ENCODE data around the gene ARIH1.
A peak's percentile ranks its signal among the peaks of the same experiment; 100 is the strongest.
"Not testable (repeated sequence)": the region's sequence is repeated elsewhere in the genome, so short reads cannot be mapped to it uniquely, and the experiment has no call there.

ARIH1 gene

GRCh38 chr15:72473614-72474465 lies at the start of gene ARIH1:
TSS of gene ARIH1 (plus strand) at chr15:72474330. CDS start at chr15:72474640, 310 bp downstream.
- peaks cover 41% of the 10 kb centered on the region for H3K4me1 Mint-ChIP-seq (ENCODE audit: low read depth)
- H3K27me3 Mint-ChIP-seq: no peaks in the 10 kb centered on the region
- no peaks in the 10 kb centered on the region for H3K9me3 Mint-ChIP-seq
- H3K4me3 Mint-ChIP-seq: peak within 1 kb of the TSS; percentile 94
- H3K36me3 Mint-ChIP-seq (ENCODE audit: low read depth): peaks cover 44% of the 10 kb centered on the region
- peak; percentile 99 for DNase-seq
- peak within 1 kb of the TSS; percentile 98 for H3K27ac Mint-ChIP-seq

- Mint-ChIP-seq H3K27ac (no peak overlapping the region), H3K4me1 (ENCODE audit: low read depth) (no peaks in the 10 kb centered on the region), H3K4me3 (no peak overlapping the region), H3K36me3 (ENCODE audit: low read depth) (no peaks in the 10 kb centered on the region), H3K9me3 (peaks cover 18% of the 10 kb centered on the region), H3K27me3 (peaks cover 2% of the 10 kb centered on the region)
- no peak for DNase-seq
Measured at GRCh38 chr15:72426753-72427152, 47.4 kb upstream of the ARIH1 start.

- no peak for DNase-seq
- peaks cover 13% of the 10 kb centered on the region for H3K9me3 Mint-ChIP-seq
- no peak overlapping the region for H3K4me3 Mint-ChIP-seq
- no peak overlapping the region for H3K27ac Mint-ChIP-seq
- peaks cover 33% of the 10 kb centered on the region for H3K27me3 Mint-ChIP-seq
- no peaks in the 10 kb centered on the region for H3K4me1 Mint-ChIP-seq (ENCODE audit: low read depth)
- peaks cover 4% of the 10 kb centered on the region for H3K36me3 Mint-ChIP-seq (ENCODE audit: low read depth)
Measured at GRCh38 chr15:72437650-72438316, 36.3 kb upstream of the ARIH1 start.

GRCh38 chr15:72442848-72443247 lies 31.3 kb upstream of the ARIH1 start:
- not testable (repeated sequence) for H3K4me1 Mint-ChIP-seq (ENCODE audit: low read depth); H3K27ac Mint-ChIP-seq; H3K36me3 Mint-ChIP-seq (ENCODE audit: low read depth); H3K9me3 Mint-ChIP-seq; H3K4me3 Mint-ChIP-seq; DNase-seq
- peaks cover 16% of the 10 kb centered on the region for H3K27me3 Mint-ChIP-seq

GRCh38 chr15:72445426-72445825 lies 28.7 kb upstream of the ARIH1 start:
- DNase-seq: no peak
- Mint-ChIP-seq H3K4me3 (no peak overlapping the region), H3K4me1 (ENCODE audit: low read depth) (no peaks in the 10 kb centered on the region), H3K27me3 (peaks cover 13% of the 10 kb centered on the region), H3K27ac (no peak overlapping the region), H3K9me3 (no peaks in the 10 kb centered on the region), H3K36me3 (ENCODE audit: low read depth) (no peaks in the 10 kb centered on the region)

- no peak overlapping the region for H3K4me3 Mint-ChIP-seq
- no peak for DNase-seq
- no peak overlapping the region for H3K27ac Mint-ChIP-seq
- no peaks in the 10 kb centered on the region for H3K27me3 Mint-ChIP-seq
- H3K36me3 Mint-ChIP-seq (ENCODE audit: low read depth): no peaks in the 10 kb centered on the region
- H3K4me1 Mint-ChIP-seq (ENCODE audit: low read depth): no peaks in the 10 kb centered on the region
- H3K9me3 Mint-ChIP-seq: no peaks in the 10 kb centered on the region
Measured at GRCh38 chr15:72450805-72451204, 23.3 kb upstream of the ARIH1 start.

- Mint-ChIP-seq H3K4me1 (ENCODE audit: low read depth) (no peaks in the 10 kb centered on the region), H3K9me3 (no peaks in the 10 kb centered on the region), H3K27me3 (no peaks in the 10 kb centered on the region), H3K36me3 (ENCODE audit: low read depth) (no peaks in the 10 kb centered on the region), H3K4me3 (no peak overlapping the region), H3K27ac (no peak overlapping the region)
- no peak for DNase-seq
Measured at GRCh38 chr15:72451224-72451623, 22.9 kb upstream of the ARIH1 start.

- no peaks in the 10 kb centered on the region for H3K27me3 Mint-ChIP-seq
- H3K4me1 Mint-ChIP-seq (ENCODE audit: low read depth): peaks cover 4% of the 10 kb centered on the region
- H3K4me3 Mint-ChIP-seq: no peak overlapping the region
- no peak for DNase-seq
- no peaks in the 10 kb centered on the region for H3K9me3 Mint-ChIP-seq
- H3K36me3 Mint-ChIP-seq (ENCODE audit: low read depth): no peaks in the 10 kb centered on the region
- H3K27ac Mint-ChIP-seq: no peak overlapping the region
Measured at GRCh38 chr15:72456684-72457083, 17.4 kb upstream of the ARIH1 start.

- no peak for DNase-seq
- H3K27ac Mint-ChIP-seq: no peak overlapping the region
- H3K36me3 Mint-ChIP-seq (ENCODE audit: low read depth): no peaks in the 10 kb centered on the region
- peaks cover 17% of the 10 kb centered on the region for H3K4me1 Mint-ChIP-seq (ENCODE audit: low read depth)
- no peaks in the 10 kb centered on the region for H3K9me3 Mint-ChIP-seq
- H3K4me3 Mint-ChIP-seq: no peak overlapping the region
- H3K27me3 Mint-ChIP-seq: no peaks in the 10 kb centered on the region
Measured at GRCh38 chr15:72460402-72460801, 13.7 kb upstream of the ARIH1 start.

- Mint-ChIP-seq H3K4me1 (ENCODE audit: low read depth) (peaks cover 17% of the 10 kb centered on the region), H3K36me3 (ENCODE audit: low read depth) (no peaks in the 10 kb centered on the region), H3K9me3 (no peaks in the 10 kb centered on the region), H3K27ac (no peak overlapping the region), H3K4me3 (no peak overlapping the region), H3K27me3 (no peaks in the 10 kb centered on the region)
- no peak for DNase-seq
Measured at GRCh38 chr15:72463702-72464101, 10.4 kb upstream of the ARIH1 start.

GRCh38 chr15:72464251-72464650 lies 9.9 kb upstream of the ARIH1 start:
- no peak for DNase-seq
- peaks cover 17% of the 10 kb centered on the region for H3K4me1 Mint-ChIP-seq (ENCODE audit: low read depth)
- H3K27ac Mint-ChIP-seq: no peak overlapping the region
- H3K4me3 Mint-ChIP-seq: no peak overlapping the region
- H3K27me3 Mint-ChIP-seq: no peaks in the 10 kb centered on the region
- H3K9me3 Mint-ChIP-seq: no peaks in the 10 kb centered on the region
- no peaks in the 10 kb centered on the region for H3K36me3 Mint-ChIP-seq (ENCODE audit: low read depth)

GRCh38 chr15:72468103-72468502 lies 6.0 kb upstream of the ARIH1 start:
- H3K4me3 Mint-ChIP-seq: no peak overlapping the region
- no peak overlapping the region for H3K27ac Mint-ChIP-seq
- H3K36me3 Mint-ChIP-seq (ENCODE audit: low read depth): peaks cover 2% of the 10 kb centered on the region
- no peaks in the 10 kb centered on the region for H3K27me3 Mint-ChIP-seq
- peaks cover 12% of the 10 kb centered on the region for H3K4me1 Mint-ChIP-seq (ENCODE audit: low read depth)
- H3K9me3 Mint-ChIP-seq: no peaks in the 10 kb centered on the region
- DNase-seq: no peak

- H3K27ac Mint-ChIP-seq: peak overlapping the region; percentile 98
- H3K27me3 Mint-ChIP-seq: no peaks in the 10 kb centered on the region
- no peak for DNase-seq
- H3K4me3 Mint-ChIP-seq: peak overlapping the region; percentile 94
- peaks cover 35% of the 10 kb centered on the region for H3K4me1 Mint-ChIP-seq (ENCODE audit: low read depth)
- no peaks in the 10 kb centered on the region for H3K9me3 Mint-ChIP-seq
- H3K36me3 Mint-ChIP-seq (ENCODE audit: low read depth): peaks cover 37% of the 10 kb centered on the region
Measured at GRCh38 chr15:72472992-72473610, 1.0 kb upstream of the ARIH1 start.

GRCh38 chr15:72474466-72474911 lies 359 bp downstream of the ARIH1 start:
- H3K4me1 Mint-ChIP-seq (ENCODE audit: low read depth): peaks cover 46% of the 10 kb centered on the region
- DNase-seq: no peak
- peak overlapping the region; percentile 94 for H3K4me3 Mint-ChIP-seq
- H3K27ac Mint-ChIP-seq: peak overlapping the region; percentile 98
- H3K9me3 Mint-ChIP-seq: no peaks in the 10 kb centered on the region
- H3K27me3 Mint-ChIP-seq: no peaks in the 10 kb centered on the region
- peaks cover 50% of the 10 kb centered on the region for H3K36me3 Mint-ChIP-seq (ENCODE audit: low read depth)
